Measurements from ENCODE around the gene SPOP. TPM values are rescaled to one million over a fixed set of nuclear protein-coding genes. Genes with fewer than 3 reads are reported as not detected.

SPOP gene
- total and polyA plus RNA-seq, 12 donors = 39.8 to 79.9 (median 65.8) TPM

DNA sequence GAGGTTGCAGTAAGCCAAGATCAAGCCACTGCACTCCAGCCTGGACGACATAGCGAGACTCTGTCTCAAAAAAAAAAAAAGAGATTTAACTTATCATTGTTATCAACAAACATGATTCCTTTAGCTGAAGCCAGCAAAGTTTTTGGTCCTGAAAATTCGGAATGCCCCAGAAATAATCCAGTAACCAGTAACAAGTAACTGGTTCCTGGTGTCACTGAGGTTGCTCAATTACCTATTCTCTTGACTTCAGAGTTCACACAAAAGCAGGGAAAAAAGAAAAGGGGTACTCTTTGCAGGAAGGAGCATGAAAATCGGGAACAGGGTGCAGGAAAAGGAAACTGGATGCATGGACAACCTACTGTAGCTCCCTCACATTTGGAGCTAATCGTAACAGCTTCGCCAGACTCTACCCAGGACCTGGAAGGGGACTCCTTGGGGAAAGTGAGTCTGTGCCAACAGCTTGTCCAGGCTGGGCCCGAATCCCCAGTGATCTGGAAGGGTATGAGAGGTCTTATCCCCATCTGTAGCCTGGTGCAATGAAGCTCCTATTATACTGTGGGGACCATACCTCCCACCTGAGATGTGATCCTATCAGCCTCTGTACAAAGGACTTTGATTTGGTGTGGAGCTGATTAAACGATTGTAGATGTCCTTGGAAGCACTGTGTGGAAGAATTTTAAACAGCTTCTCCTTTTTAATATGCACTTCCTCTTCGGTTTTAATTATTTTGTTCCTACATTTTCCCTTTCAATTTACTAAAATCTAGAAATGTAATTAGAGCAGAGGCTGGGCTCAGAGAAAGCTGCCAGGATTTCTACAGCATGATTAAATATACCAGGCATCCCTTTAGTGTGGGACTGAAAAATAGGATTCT lies 3.4 kb upstream of the SPOP start:
- Histone ChIP-seq H3K4me3 (no peak overlapping the region), H3K27me3 (no peaks in the 10 kb centered on the region), H3K4me1 (peaks cover 0 to 22% (median 9%) of the 10 kb centered on the region in 9 donors), H3K36me3 (no peaks in the 10 kb centered on the region), H3K27ac (peak overlapping the region in 1 of 10 donors; percentile 26), H3K9me3 (no peaks in the 10 kb centered on the region)
- ATAC-seq = no peak
- no peak for DNase-seq
- no peak for TF ChIP-seq CTCF (IDR thresholded peaks at IDR 0.05)
- WGBS, 2 donors = 72 to 76% methylated on average over 9 of the region's 9 CpGs
- intact Hi-C loops (cut with DNase I) = loop anchor here in 1 of 10 donors (5.0 kb wide), 1 partner anchor 99 kb away; no protein-coding TSS in a partner anchor

- ATAC-seq = no peak
- no peak for TF ChIP-seq CTCF (IDR thresholded peaks at IDR 0.05)
- no peaks in the 10 kb centered on the region for H3K27me3 ChIP-seq
- no peak overlapping the region for H3K4me3 ChIP-seq
- no peak for DNase-seq
- H3K36me3 ChIP-seq = peaks cover 0 to 6% (median 0%) of the 10 kb centered on the region in 9 donors
- intact Hi-C loops (cut with DNase I) = loop anchor here in 1 of 10 donors (5.0 kb wide), 1 partner anchor 98 kb away; no protein-coding TSS in a partner anchor
- 69 to 70% methylated on average over 6 of the region's 6 CpGs for WGBS, 2 donors
- no peaks in the 10 kb centered on the region for H3K9me3 ChIP-seq
- no peak overlapping the region for H3K27ac ChIP-seq
- peaks cover 0 to 32% (median 19%) of the 10 kb centered on the region in 9 donors for H3K4me1 ChIP-seq
Observed at GRCh38 chr17:49680314-49680713, 2.4 kb upstream of the SPOP start.

GRCh38 chr17:49677134-49677932 lies 564 bp downstream of the SPOP start:
- WGBS, 2 donors = 1% methylated on average over 33 to 34 of the region's 34 CpGs
- intact Hi-C loops (cut with DNase I) = loop anchor here in 5 of 10 donors (5.0 to 10.0 kb wide), 5 partner anchors 35 to 105 kb away; no protein-coding TSS in a partner anchor
- DNase-seq (peak; percentile 96 to 98), ATAC-seq (peak; percentile 80 to 94 (median 89))
- no peaks in the 10 kb centered on the region for H3K9me3 ChIP-seq
- H3K36me3 ChIP-seq = peaks cover 0 to 32% (median 0%) of the 10 kb centered on the region in 9 donors
- H3K4me3 ChIP-seq = peak overlapping the region; percentile 65 to 82 (median 72)
- TF ChIP-seq CTCF (IDR thresholded peaks at IDR 0.05) = peak in 2 of 9 donors; percentile 26 to 32
- H3K27me3 ChIP-seq = no peaks in the 10 kb centered on the region
- H3K4me1 ChIP-seq = peaks cover 0 to 60% (median 40%) of the 10 kb centered on the region in 9 donors
- H3K27ac ChIP-seq = peak overlapping the region; percentile 93 to 98 (median 97)
